Ishikawa (cell line): ENCODE data around the gene TMEM161A.

ENCODE experiments used
- CEBPB ChIP-seq: IDR thresholded peaks from 2 replicates; pipeline ENCODE4 v1.6.1; 2012
- CREB1 ChIP-seq: IDR thresholded peaks from 2 replicates; pipeline ENCODE4 v1.6.1; 2012; ENCODE audit warnings: low read depth
- EGR1 ChIP-seq: IDR thresholded peaks from 2 replicates; pipeline ENCODE4 v1.6.1; 2012
- EP300 ChIP-seq: IDR thresholded peaks from 2 replicates; pipeline ENCODE4 v1.6.1; 2012; ENCODE audit warnings: borderline replicate concordance
- FOXM1 ChIP-seq: IDR thresholded peaks from 2 replicates; pipeline ENCODE4 v1.6.1; 2012; ENCODE audit warnings: low read depth, borderline replicate concordance
- NFIC ChIP-seq: IDR thresholded peaks from 2 replicates; pipeline ENCODE4 v1.6.1; 2012
- RAD21 ChIP-seq: IDR thresholded peaks from 2 replicates; pipeline ENCODE4 v1.6.1; 2012; ENCODE audit warnings: low read depth
- REST ChIP-seq: IDR thresholded peaks from 2 replicates; pipeline ENCODE4 v1.6.1; 2012; ENCODE audit warnings: low read depth, mild to moderate bottlenecking
- TAF1 ChIP-seq: IDR thresholded peaks from 2 replicates; pipeline ENCODE4 v1.6.1; 2012; ENCODE audit warnings: low read depth, mild to moderate bottlenecking
- TEAD4 ChIP-seq: IDR thresholded peaks from 2 replicates; pipeline ENCODE4 v1.6.1; 2012
- USF1 ChIP-seq: IDR thresholded peaks from 2 replicates; pipeline ENCODE4 v1.6.1; 2012
- YY1 ChIP-seq: IDR thresholded peaks from 2 replicates; pipeline ENCODE4 v1.6.1; 2012; ENCODE audit warnings: low read depth
- TF ChIP-seq, protein P1 (sequence below): IDR thresholded peaks from 2 replicates; pipeline ENCODE4 v1.6.1; 2012

DNA sequence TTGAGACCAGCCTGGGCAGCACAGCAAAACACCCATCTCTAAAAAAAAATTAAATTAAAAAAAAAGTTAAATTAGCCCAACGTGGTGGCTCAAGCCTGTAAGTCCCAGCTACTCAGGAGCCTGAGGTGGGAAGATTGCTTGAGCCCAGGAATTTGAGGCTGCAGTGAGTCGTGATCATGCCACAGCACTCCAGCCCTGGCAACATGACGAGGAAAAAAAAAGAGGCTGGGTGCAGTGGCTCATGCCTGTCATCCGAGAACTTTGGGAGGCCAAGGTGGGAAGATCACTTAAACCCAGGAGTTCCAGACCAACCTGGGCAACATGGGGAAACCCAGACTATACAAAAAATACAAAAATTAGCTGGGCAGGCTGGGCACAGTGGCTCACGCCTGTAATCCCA, 2.2 kb upstream of the TMEM161A start:
- TF ChIP-seq TEAD4 (no peak), EP300 (no peak), USF1 (no peak), CREB1 (no peak), REST (no peak), TAF1 (no peak), EGR1 (no peak), RAD21 (no peak), YY1 (no peak), NFIC (no peak), CEBPB (no peak), FOXM1 (no peak)
- TF ChIP-seq, protein P1, sequence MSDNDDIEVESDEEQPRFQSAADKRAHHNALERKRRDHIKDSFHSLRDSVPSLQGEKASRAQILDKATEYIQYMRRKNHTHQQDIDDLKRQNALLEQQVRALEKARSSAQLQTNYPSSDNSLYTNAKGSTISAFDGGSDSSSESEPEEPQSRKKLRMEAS, result no peak
